ENCODE results near the gene SYT9.

DNA sequence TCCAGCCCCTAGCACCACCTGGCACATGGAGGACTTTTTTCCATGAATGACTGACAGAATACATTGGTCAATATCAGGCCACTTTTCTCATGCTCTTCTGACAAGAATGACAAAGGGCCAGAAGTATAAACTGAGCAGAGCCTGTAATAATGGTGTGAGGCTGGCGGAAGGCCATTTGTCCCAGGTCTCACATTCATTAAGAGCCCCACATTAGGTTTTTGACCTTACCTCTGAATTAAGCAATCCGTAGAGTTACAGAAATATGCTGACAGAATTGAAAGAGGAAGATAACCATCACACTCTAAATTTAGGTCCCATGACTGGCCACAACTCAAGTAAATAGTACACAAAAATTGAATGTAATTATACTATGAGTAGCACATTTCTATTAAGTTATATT lies 55.2 kb downstream of the SYT9 start:
- TF ChIP-seq, protein P1, sequence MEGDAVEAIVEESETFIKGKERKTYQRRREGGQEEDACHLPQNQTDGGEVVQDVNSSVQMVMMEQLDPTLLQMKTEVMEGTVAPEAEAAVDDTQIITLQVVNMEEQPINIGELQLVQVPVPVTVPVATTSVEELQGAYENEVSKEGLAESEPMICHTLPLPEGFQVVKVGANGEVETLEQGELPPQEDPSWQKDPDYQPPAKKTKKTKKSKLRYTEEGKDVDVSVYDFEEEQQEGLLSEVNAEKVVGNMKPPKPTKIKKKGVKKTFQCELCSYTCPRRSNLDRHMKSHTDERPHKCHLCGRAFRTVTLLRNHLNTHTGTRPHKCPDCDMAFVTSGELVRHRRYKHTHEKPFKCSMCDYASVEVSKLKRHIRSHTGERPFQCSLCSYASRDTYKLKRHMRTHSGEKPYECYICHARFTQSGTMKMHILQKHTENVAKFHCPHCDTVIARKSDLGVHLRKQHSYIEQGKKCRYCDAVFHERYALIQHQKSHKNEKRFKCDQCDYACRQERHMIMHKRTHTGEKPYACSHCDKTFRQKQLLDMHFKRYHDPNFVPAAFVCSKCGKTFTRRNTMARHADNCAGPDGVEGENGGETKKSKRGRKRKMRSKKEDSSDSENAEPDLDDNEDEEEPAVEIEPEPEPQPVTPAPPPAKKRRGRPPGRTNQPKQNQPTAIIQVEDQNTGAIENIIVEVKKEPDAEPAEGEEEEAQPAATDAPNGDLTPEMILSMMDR (IDR thresholded peaks at IDR 0.05 in 2 of 3, conservative IDR thresholded peaks at IDR 0.05 in 1 of 3; ENCODE audit: insufficient read depth in 2 of 3, low read depth in 1 of 3, low read length in 3 of 3) = no peak
- TF ChIP-seq PTRF (tag; IDR thresholded peaks at IDR 0.05) = no peak
- TF ChIP-seq HDAC2 (IDR thresholded peaks at IDR 0.05) = no peak
- TF ChIP-seq, protein P2, sequence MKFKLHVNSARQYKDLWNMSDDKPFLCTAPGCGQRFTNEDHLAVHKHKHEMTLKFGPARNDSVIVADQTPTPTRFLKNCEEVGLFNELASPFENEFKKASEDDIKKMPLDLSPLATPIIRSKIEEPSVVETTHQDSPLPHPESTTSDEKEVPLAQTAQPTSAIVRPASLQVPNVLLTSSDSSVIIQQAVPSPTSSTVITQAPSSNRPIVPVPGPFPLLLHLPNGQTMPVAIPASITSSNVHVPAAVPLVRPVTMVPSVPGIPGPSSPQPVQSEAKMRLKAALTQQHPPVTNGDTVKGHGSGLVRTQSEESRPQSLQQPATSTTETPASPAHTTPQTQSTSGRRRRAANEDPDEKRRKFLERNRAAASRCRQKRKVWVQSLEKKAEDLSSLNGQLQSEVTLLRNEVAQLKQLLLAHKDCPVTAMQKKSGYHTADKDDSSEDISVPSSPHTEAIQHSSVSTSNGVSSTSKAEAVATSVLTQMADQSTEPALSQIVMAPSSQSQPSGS (CRISPR knock-in tag; IDR thresholded peaks at IDR 0.05) = no peak
- no peak for TF ChIP-seq ZSCAN29 (IDR thresholded peaks at IDR 0.05)
- TF ChIP-seq ZC3H11A (IDR thresholded peaks at IDR 0.05; ENCODE audit: low read depth, low read length) = no peak
- TF ChIP-seq POLR2A (conservative IDR thresholded peaks at IDR 0.05) = no peak
- TF ChIP-seq RFX5 (IDR thresholded peaks at IDR 0.05; ENCODE audit: low read depth, low read length) = no peak
